ENCODE results near the gene GIMAP1.

DNA sequence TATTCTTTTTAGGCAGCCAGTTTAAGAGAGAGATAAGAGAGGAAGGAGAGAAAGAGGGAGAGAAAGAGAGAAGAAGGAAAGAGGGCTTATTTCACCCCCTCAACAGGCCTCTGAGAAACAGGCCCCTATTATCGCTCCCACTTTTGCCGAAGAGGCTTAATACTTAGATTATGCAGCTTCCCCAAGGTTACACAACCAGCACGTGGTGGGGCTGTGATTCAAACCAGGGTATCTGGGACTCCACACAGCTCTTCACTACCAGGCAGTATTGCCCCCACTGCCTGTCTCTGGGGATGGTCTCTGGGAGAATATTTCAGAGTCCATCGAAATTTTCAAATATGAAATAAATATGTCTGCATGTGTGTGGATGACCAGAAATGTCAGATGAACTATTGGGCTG is 3.0 kb downstream of the GIMAP1 start:
- TF ChIP-seq CTCF (IDR thresholded peaks at IDR 0.05; ENCODE audit: low read length) (no peak), EZH2 (optimal IDR thresholded peaks at IDR 0.05; ENCODE audit: low read depth, low read length) (no peak), EZH2phosphoT487 (IDR thresholded peaks at IDR 0.05; ENCODE audit: low read length) (no peak)
